Stimulated activated CD8-positive, alpha-beta memory T cell treated with anti-CD3 and anti-CD28 coated beads, Interleukin-4, amount 100 ng/mL, for 24 hours (primary cell): ENCODE data around the gene ERBB2.
"Not testable (repeated sequence)": the region's sequence is repeated elsewhere in the genome, so short reads cannot be mapped to it uniquely, and the experiment has no call there.

Experiments
- DNase-seq: peaks from one replicate; pipeline ENCODE4 v3.0.0-alpha.2; 2020; ENCODE audit warnings: low read depth

ERBB2 gene

DNA sequence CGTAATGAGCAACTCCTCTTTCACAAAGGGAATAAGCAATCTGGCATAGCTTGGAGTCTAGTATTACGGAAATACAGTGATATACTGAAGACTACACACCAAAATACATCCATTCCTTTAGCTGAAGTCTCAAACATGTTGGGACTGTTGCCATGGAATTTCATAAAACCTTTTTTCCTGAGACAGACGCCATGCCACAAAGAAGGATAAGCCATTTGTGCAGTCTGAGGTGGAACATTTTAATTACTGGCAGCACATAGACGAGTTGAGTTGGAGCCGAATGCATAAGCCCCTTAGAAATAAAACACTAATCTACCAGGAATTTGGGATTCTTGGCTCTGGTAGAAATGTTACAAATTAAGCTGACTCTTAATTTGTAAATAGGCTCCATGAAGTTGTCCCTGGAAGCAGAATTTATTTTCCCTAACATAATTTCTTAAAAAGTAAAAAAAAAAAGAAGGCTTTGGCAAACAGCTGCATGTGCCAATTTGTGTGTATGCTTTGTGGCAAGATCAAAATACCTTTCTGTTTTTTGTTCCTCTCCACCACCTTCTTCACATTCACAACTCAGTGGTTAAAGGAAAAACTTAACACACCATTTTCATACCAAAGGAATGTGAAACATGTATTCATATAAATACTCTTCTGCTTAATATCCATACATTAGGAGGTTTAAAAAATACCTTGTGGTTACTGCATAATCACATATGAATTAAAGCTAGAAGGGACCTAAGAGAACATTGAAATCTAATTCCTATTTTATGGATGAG lies 63.4 kb downstream of the ERBB2 start:
- DNase-seq, result no peak

DNA sequence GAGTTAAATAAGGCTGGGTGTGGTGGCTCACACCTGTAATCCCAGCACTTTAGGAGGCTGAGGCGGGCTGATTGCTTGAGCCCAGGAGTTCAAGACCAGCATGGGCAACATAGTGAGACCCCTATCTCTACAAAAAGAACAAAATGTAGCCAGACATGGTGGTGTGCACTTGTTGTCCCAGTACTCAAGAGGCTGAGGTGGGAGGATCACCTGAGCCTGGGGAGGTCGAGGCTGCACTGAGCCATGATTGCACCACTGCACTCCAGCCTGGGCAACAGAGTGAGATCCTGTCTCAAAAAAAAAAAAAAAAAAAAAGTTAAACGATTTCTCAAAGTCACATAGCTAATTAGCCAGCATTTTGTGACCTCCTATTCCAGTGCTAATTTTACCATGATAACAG lies 64.3 kb downstream of the ERBB2 start:
- not testable (repeated sequence) for DNase-seq

DNA sequence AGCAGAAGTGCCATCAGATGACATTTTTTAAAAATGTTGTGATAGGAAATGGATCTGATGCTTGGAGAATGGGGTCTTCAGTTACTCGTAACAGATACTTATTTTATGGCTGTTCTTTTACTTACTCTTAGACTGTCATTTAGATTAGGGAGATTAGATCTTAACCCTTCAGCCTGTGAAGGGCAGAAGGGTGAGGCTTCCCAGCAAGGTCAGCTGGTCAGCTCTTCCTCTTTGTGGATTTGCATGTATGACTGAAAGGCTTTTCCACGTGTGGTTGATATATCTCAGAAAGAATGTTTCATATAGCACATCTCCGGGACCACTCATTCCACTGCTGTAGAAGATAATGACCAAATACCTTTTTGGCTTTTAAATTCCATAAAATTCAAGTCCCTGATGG lies 65.3 kb downstream of the ERBB2 start:
- no peak for DNase-seq

DNA sequence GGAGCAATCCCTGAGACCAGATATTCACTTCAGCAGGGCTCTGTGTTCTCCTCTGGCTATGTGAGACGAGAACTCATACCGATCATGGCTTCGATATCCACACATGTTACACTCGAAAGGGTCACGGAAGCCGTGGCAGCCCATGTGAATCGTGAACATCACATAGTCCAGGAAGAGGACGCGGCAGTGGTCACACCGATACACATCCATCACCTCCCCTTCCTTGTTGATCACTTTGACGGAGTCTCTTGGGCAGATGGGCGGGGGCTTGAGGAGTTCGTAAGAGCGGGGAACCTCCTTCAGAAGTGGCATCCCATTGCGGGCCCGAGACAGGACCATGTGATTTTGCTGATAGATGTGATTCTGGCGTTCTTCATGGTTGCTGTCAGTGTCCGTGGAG lies 65.9 kb downstream of the ERBB2 start:
- no peak for DNase-seq

DNA sequence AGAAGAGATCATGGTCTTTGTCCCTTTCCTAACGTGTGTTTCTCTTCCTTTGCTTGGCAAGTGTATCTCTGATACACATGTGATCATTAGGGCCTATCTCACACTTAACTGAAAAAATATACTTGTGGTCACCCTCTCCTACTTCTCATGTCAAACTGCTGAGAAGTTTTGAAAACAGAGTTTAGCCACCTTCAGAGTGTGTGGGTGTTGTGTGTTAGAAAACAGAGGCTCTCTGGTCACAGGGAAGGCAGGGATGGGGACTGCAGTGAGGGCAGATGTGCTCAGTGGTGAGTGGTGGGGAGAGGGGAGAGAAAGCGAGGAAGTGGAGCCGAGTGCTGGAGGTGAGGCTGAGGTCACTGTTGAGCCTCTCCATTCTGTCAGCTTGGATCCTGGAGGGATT lies 67.3 kb downstream of the ERBB2 start:
- DNase-seq, result no peak

DNA sequence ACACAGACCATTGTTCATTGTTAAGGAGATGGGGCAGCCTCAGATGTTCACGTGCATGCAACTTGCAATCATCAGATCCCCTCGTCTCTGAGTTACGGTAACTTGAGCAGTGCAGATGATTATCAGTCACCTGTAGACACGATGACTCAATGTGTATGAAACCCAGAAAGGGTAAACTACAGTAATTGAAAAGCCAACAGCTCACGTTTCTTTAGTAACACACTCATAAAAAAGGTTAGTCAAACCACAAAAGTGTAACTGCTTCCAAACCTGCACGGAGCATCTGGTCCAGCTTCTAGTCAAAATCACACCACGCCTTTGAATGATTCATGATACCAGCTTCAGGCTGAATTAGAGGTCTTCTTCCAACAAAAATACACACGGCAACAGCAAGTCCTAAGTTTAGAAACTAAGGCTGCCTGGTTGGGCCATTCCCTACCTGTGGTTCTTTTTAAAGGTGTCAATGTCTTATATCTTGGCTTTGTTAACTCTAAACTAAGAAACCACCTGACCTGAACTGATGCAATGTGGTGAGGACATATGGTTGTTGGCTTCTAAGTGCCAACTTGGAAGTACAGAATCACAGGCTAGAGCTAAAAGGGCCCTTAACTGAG lies 70.2 kb downstream of the ERBB2 start:
- no peak for DNase-seq

DNA sequence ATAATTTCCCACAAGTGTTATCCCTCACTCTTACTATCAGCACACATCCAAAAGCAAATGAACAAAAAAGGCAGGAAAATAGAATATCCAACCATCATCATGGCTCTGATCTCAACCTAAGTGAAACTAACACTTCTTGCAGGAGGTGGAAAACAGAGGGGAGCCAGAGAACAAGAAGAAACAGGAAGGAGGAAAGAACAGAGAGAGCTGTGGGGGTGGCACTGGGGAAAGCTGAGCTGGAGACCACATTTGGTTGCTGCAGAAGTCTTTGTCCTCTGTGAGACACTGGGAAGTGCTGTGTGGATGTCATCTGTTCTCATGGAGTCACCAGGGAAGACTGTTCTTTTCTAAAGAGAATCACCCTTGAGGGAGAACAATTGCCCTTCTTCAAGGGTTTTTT lies 72.6 kb downstream of the ERBB2 start:
- no peak for DNase-seq

DNA sequence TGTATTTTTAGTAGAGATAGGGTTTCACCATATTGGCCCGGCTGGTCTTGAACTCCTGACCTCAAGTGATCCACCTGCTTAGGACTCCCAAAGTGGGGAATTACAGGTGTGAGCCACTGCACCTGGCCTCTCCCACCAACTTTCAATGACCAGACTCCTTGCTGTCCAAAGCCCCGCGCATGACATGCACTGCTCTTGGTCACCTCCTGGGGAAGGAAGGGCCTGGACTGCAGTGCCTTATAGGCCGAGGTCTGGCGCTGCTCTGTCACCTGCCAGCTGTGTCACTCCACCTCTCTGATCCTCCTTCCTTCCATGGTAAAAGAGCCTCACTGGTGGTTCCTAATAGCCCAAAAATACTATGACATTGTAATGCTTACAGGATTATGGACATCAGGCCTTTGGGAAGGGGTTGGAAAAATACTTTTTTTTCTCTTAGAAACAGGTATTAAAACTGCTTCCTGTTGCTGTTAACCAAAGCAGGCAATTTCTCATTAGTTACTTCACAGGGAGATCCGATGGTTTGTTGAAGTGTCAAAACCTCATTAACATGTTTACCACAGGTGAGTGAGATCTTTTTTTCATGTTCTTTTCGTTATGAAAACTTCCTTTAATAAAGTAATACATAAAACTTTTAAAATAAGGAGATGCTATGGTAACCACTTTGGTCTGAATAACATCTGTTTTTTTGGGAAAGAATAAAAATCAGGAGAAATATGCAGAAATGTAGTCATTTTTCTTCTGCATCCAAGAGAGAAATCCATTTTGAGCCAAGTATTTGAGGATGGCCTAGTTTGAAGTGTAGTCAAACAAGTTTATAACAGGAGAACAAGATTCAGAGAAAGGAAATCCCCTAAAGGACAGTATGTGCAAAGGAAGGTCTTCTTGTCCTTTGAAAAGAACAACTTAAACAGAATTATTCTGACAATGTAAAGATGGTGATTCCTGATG lies 73.4 kb downstream of the ERBB2 start:
- no peak for DNase-seq

DNA sequence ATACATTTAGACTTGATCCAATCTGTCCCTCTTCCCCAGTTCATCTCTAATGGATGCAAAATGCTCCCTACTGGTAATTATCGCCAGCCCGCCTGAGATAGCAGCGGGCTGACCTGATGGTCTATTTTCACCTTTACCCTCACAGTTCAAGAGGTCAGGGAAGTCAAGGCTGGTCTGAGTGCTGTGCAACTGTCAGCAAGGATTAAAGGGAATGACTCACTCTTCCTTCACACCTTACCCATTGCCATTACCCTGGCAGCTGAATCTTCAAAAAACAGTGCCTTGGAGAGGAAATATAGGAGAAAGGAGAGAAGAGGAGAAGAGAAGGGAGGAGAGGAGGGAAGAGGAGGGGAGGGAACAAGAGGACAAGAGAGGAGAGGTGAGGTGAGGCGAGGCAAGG lies 74.2 kb downstream of the ERBB2 start:
- no peak for DNase-seq

DNA sequence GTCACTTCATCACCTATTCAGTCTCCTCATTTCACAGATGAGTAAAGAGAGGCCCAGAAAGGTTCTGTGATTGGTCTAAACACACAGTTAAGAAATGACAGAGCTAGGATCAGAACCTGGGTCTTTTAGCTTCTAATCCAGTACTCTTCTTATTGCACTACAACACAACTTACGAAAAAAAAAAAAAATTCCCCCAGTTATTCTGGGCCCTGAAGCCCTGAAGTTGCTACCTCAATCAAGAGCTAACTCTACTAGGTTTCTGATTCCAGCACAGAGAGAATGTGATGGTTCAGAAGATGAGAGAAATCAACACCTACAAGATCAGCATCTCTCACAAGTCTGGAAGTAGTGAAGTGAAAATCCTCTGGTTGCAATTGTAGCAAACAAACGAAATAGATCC lies 75.2 kb downstream of the ERBB2 start:
- DNase-seq, result no peak

DNA sequence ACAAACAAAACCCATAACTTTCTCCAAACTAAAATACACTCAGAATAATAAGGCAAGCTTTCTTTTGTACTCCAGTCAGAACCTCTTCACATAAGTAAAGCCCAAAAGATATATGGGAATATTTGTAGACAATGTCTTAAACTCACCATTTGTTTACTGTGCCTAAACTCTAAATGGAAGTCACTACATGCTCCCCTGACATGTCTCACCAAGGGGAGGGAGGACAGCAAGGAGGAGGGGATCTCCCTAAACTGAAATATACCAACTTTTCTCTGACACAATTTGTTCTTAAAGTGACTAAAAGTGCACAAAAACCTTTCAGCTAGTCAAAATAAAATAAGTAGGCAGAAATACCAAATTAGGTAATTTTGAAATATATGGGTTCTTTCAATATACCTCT lies 76.4 kb downstream of the ERBB2 start:
- no peak for DNase-seq

DNA sequence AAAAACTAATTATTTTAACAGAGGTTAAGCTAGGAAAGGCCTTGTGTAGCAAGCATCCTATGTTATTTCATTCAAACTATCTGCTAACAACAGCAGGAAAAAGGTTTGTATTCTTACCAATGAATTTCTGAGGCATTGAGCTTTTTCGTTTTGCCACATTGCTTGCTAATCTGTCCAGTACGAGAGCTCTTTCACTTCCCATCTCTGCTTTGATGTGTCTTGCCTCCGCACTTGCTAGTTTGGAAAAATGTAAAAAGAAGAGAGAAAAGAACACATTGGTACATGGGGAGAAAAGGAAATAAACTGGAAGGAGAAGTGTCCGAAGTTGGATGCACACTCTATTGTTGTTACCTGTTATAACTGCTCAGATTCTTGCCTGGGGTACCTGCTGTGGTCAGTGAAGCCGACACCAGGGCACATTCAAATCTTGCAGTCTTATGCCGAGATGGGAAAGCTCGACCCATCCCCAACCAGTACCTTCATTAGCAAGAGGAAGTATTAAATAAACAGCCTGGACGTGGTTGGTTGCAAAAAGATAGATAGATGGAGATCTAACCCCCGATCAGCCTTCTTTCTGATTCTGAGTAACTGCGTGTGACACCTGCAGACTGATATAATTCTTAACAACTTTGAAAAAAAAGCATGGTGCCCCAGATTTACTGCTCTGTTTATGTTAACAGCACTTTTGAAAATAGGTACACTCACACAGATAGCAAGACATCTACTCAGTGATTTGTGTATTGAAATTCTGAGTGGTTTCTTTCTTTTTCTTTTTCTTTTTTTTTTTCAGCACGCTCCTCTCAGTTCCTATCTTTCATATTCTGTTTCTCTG lies 77.9 kb downstream of the ERBB2 start:
- DNase-seq, result no peak
